ENCODE results near the gene RPL31. TPM values are rescaled to one million over a fixed set of nuclear protein-coding genes. Genes with fewer than 3 reads are reported as not detected.

The RPL31 gene
- polyA plus RNA-seq, 1 of the 3 experiments (the other 2 are of a cell fraction): 4,488 TPM

DNA sequence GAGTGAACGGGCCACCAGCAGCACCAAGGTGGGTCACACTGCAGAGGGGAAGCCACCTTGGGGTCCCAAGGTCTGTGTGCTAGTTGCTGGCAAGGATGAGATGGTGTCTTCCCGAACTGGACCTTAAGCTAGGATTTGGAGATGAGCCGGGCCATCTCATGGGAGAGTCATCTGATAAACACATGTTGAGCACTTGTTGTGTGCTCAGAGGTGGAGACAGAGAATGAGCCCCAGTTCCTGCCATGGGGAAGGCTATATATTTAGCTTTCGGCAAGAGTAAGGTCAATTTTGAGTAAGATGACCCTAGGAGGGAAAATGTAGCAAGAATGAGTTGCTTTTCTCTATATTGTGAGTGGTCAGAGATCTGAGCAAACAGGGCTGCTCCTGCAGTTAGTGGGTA lies 41.4 kb upstream of the RPL31 start (continued):
- TF ChIP-seq TEAD4 (IDR thresholded peaks at IDR 0.05; ENCODE audit: borderline replicate concordance, insufficient read depth): no peak
- TF ChIP-seq POLR2AphosphoS5 (IDR thresholded peaks at IDR 0.05; ENCODE audit: low read depth, low read length): no peak
- TF ChIP-seq, protein P1, sequence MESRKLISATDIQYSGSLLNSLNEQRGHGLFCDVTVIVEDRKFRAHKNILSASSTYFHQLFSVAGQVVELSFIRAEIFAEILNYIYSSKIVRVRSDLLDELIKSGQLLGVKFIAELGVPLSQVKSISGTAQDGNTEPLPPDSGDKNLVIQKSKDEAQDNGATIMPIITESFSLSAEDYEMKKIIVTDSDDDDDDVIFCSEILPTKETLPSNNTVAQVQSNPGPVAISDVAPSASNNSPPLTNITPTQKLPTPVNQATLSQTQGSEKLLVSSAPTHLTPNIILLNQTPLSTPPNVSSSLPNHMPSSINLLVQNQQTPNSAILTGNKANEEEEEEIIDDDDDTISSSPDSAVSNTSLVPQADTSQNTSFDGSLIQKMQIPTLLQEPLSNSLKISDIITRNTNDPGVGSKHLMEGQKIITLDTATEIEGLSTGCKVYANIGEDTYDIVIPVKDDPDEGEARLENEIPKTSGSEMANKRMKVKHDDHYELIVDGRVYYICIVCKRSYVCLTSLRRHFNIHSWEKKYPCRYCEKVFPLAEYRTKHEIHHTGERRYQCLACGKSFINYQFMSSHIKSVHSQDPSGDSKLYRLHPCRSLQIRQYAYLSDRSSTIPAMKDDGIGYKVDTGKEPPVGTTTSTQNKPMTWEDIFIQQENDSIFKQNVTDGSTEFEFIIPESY (IDR thresholded peaks at IDR 0.05; ENCODE audit: borderline replicate concordance, low read depth): no peak
- TF ChIP-seq NRF1 (IDR thresholded peaks at IDR 0.05; ENCODE audit: low read depth, low read length): no peak
- no peak for TF ChIP-seq GATA2 (CRISPR knock-in tag; IDR thresholded peaks at IDR 0.05)
- no peak for TF ChIP-seq RAD21 (IDR thresholded peaks at IDR 0.05; ENCODE audit: low read length)
- no peak for TF ChIP-seq JUND (IDR thresholded peaks at IDR 0.05)
- TF ChIP-seq RCOR1 (IDR thresholded peaks at IDR 0.05; ENCODE audit: low read length): no peak
- TF ChIP-seq, protein P2, sequence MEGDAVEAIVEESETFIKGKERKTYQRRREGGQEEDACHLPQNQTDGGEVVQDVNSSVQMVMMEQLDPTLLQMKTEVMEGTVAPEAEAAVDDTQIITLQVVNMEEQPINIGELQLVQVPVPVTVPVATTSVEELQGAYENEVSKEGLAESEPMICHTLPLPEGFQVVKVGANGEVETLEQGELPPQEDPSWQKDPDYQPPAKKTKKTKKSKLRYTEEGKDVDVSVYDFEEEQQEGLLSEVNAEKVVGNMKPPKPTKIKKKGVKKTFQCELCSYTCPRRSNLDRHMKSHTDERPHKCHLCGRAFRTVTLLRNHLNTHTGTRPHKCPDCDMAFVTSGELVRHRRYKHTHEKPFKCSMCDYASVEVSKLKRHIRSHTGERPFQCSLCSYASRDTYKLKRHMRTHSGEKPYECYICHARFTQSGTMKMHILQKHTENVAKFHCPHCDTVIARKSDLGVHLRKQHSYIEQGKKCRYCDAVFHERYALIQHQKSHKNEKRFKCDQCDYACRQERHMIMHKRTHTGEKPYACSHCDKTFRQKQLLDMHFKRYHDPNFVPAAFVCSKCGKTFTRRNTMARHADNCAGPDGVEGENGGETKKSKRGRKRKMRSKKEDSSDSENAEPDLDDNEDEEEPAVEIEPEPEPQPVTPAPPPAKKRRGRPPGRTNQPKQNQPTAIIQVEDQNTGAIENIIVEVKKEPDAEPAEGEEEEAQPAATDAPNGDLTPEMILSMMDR (IDR thresholded peaks at IDR 0.05): no peak

DNA sequence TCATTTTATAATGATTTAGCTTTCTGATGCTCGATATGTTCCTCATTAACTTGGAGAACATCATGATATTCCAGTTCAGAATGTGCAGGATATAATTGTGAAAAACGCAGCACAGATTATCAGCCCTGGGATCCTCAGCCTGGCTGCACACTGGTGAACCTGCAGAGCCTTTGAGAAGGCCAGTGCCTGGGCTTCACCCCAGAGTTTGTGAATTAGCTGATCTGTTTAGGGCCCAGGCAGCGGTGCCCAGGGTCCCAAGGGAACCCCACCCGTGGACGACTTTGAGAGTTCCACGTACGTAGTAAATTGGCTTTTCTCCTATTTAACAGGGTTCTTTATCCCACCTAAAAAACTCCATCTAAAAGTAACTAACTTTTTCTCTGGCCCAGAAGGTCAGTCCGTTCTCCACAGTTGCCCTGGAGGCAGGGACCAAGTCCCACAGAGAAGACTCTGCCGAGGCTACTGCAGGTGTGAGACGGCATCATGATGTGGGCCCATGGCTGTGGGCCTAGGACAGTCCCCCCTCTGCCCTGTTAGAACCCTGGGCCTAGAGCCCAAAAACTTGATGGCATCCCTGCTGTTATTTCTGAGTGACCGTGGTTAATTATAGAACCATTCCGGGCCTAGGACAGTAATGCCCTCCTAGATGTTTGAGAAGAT lies 39.6 kb upstream of the RPL31 start:
- TF ChIP-seq TEAD4 (IDR thresholded peaks at IDR 0.05; ENCODE audit: borderline replicate concordance, insufficient read depth) (no peak), YY1 (IDR thresholded peaks at IDR 0.05; ENCODE audit: low read depth) (no peak)
- TF ChIP-seq, protein P3, sequence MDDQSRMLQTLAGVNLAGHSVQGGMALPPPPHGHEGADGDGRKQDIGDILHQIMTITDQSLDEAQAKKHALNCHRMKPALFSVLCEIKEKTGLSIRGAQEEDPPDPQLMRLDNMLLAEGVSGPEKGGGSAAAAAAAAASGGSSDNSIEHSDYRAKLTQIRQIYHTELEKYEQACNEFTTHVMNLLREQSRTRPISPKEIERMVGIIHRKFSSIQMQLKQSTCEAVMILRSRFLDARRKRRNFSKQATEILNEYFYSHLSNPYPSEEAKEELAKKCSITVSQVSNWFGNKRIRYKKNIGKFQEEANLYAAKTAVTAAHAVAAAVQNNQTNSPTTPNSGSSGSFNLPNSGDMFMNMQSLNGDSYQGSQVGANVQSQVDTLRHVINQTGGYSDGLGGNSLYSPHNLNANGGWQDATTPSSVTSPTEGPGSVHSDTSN (IDR thresholded peaks at IDR 0.05): no peak

More for the DNA sequence above, 39.6 kb upstream of the RPL31 start:
- Histone ChIP-seq H3K4me2 (no peak overlapping the region), H3K9me2 (no peaks in the 10 kb centered on the region), H3K4me3 (ENCODE audit: low read depth in 2 of 2, low read length in 1 of 2) (no peak overlapping the region), H3F3A (replicated peaks; ENCODE audit: insufficient read depth) (no peaks in the 10 kb centered on the region), H3K27me3 (ENCODE audit: insufficient read depth) (no peaks in the 10 kb centered on the region), H2AFZ (ENCODE audit: low read depth) (no peak overlapping the region), H3K27ac (ENCODE audit: low read depth in 2 of 2, low read length in 1 of 2) (no peak overlapping the region), H3K9ac (no peak overlapping the region), H3K4me1 (ENCODE audit: control insufficient read depth in 1 of 2, insufficient read depth in 2 of 2, low read depth in 1 of 2, low read length in 1 of 2) (peaks cover 3 to 12% of the 10 kb centered on the region in 2 experiments; a peak in 2 of 4 replicates), H3K9me3 (no peaks in the 10 kb centered on the region), H3K79me2 (ENCODE audit: insufficient read depth) (no peaks in the 10 kb centered on the region), H4K20me1 (ENCODE audit: insufficient read depth) (no peaks in the 10 kb centered on the region), H3K36me3 (replicated peaks in 1 of 2; ENCODE audit: control insufficient read depth in 1 of 2, insufficient read depth in 2 of 2, low read length in 1 of 2) (peaks cover 0 to 18% of the 10 kb centered on the region in 2 experiments)
- WGBS (ENCODE audit: low lambda C conversion rate): 88% methylated on average over 12 of the region's 12 CpGs
- DNase-seq: no peak
- POLR2A ChIA-PET: no interaction called here
- CTCF ChIA-PET: no interaction called here

Data from SK-N-SH (cell line).